GM10248 (cell line): Measurements from ENCODE around the gene STK11IP.

Experiments
- CTCF ChIA-PET: fragments of 300-600 bp; sonication (Branson Sonifier 250); formaldehyde crosslinking; extraction: SDS; loops from one replicate; lab custom pipeline; 2021; ENCODE audit warnings: antibody characterized with exemption; lab: Yijun Ruan, JAX
- POLR2A ChIA-PET: fragments of 350-650 bp; sonication (Branson Sonifier 250); formaldehyde crosslinking; extraction: SDS; loops from one replicate; lab custom pipeline; 2020; ENCODE audit warnings: antibody characterized with exemption; lab: Yijun Ruan, JAX
- DNase-seq: peaks from one replicate; pipeline ENCODE4 v3.0.0; 2012; ENCODE audit errors: extremely low spot score
- CTCF ChIP-seq: IDR thresholded peaks from 2 replicates; pipeline ENCODE4 v1.5.1; 2012; ENCODE audit warnings: mild to moderate bottlenecking, low read depth; ENCODE audit errors: extremely low read depth, missing control alignments, control extremely low read depth

Gene STK11IP

GRCh38 chr2:219634171-219634940, 36.7 kb downstream of the STK11IP start:
- ChIA-PET CTCF (interaction anchor here (0.9 to 1.3 kb wide), 3 partner anchors 8 to 104 kb away, joined by 3 to 5 read pairs (median 4); no protein-coding TSS in a partner anchor), POLR2A (no interaction called here)
- no peak for TF ChIP-seq CTCF
- DNase-seq, result no peak

GRCh38 chr2:219634951-219635751, 37.5 kb downstream of the STK11IP start:
- CTCF ChIA-PET, result interaction anchor here (0.9 to 1.3 kb wide), 3 partner anchors 7 to 105 kb away, joined by 3 to 5 read pairs (median 4); no protein-coding TSS in a partner anchor
- no peak for TF ChIP-seq CTCF
- POLR2A ChIA-PET, result no interaction called here
- peak; percentile 15 for DNase-seq

- peak; percentile 14 for DNase-seq
- ChIA-PET POLR2A (no interaction called here), CTCF (interaction anchor here (1.0 to 1.7 kb wide), 2 partner anchors 10 to 95 kb away, joined by 3 to 6 read pairs; no protein-coding TSS in a partner anchor)
- no peak for TF ChIP-seq CTCF
Observed at GRCh38 chr2:219636144-219636915, 38.7 kb downstream of the STK11IP start.

- no peak for DNase-seq
- CTCF ChIA-PET, result interaction anchor here (0.8 to 2.0 kb wide), 4 partner anchors 9 to 96 kb away, joined by 3 to 7 read pairs (median 4); no protein-coding TSS in a partner anchor
- no peak for TF ChIP-seq CTCF
- POLR2A ChIA-PET, result no interaction called here
Observed at GRCh38 chr2:219636941-219637841, 39.5 kb downstream of the STK11IP start.

- no peak for DNase-seq
- no peak for TF ChIP-seq CTCF
- CTCF ChIA-PET, result interaction anchor here (0.8 to 2.0 kb wide), 4 partner anchors 16 to 108 kb away, joined by 3 to 7 read pairs (median 4); no protein-coding TSS in a partner anchor
- POLR2A ChIA-PET, result no interaction called here
Observed at GRCh38 chr2:219637842-219638185, 40.2 kb downstream of the STK11IP start.
